NCI-H1436 (cell line): ENCODE data around the gene PTPN1.
"Not testable (repeated sequence)": the region's sequence is repeated elsewhere in the genome, so short reads cannot be mapped to it uniquely, and the experiment has no call there.

Experiments used
- DNase-seq: peaks from one replicate; lab custom pipeline; 2025; lab: John Stamatoyannopoulos, UW

PTPN1 gene

DNA sequence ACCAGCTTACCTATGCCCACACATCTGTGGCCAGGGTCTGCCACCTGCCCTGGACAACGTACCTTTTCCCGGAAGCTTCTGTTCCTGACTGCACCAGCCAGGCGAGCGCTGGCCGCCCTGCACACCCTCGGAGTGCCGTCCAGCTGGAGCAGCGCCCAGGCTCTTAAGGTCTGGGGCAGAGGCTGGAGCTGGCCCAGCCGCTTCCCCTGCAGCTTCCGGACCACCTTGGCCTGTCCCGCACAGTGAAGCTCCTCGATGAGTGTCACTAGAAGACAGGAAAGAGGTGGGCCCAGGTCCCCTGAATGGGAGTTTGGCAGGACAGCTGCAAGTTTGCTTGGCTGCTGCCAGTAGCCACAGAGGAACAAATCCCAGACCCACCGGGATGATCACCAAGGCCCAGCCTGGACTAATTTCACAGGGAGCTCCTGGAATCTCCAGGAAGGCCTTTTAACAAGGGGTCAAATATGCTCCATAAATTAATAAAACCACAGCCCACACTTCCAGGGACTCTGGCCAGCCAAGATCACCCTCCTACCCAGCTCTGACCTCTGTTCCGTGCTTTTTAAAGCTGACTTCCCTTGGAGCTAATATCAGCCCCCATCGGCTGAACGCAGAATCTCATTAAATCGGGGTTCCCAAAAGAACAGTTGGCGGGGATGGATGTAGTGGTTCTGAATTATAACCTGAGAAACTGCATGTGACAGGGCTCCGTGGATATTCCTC is 82.3 kb downstream of the PTPN1 start:
- no peak for DNase-seq

DNA sequence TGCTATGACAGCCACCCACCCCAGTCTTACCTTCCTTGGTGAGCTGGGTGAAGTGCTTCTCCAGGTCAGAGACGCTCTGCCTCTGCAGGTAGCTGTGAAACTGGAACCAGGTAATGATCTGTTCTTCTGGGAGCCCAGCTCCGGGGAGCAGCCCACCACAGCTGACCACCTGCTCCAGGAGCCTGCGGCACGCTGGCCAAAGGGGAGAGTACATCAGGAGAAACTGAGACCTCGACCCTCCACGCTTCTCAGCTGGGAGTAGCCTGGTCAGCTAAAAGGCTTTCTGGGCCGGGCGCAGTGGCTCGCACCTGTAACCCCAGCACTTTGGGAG is 82.8 kb downstream of the PTPN1 start:
- no peak for DNase-seq

DNA sequence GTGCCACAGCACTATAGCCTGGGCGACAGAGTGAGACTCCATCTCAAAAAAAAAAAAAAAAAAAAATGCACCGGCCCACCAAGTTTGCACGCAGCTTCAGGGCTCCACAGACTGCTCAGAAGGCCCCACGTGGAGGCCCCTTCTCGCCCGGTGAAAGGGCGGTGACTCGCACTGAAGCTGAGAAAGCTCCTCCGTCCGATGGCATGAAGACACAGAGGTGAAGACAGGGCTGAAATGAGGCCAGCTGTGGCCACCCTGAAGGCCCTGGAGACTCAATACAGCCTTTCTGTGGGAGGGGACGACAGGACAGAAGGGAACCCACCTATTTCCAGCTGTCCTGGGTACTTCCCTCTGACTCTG is 84.0 kb downstream of the PTPN1 start:
- DNase-seq, result no peak

DNA sequence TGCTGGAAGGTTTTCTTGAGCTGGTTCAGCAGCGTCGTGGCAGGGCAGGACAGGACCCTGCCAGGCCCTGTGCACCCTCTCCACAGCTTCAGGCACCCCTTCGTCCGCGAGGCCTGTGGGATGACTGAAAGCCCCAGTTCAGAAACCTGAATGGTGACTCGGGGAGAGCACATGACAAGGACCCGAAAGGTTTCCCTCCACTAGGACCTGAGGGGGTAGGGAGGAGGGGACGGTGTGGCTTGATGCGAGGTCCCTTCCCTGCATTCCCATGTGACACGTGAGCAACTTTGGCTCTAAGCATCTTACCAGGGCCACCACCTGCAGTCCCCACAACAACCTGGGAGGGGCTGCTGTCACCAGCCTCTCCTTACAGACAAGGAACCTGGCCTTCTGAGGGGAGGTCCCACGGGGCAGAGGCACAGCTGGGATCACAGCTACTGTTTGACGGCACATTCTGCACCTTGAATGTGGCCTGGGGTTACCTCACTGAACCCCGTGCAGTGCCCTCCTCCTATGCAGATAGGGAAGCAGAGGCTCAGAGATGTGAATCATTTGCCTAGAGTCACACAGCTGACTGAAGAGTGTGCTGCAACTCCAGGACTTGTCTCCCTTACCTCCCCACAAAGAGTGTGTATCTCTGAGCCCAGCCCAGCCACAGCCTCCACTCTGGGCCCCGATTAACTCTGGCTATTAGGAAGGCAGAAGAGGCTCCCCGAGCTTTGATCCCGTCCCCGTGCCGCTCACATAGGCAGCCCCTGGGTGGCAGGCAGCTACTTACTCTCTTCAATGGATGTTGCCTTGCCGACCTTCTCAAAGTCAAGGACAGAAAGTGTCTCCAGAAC is 84.6 kb downstream of the PTPN1 start:
- DNase-seq, result peak; percentile 30

DNA sequence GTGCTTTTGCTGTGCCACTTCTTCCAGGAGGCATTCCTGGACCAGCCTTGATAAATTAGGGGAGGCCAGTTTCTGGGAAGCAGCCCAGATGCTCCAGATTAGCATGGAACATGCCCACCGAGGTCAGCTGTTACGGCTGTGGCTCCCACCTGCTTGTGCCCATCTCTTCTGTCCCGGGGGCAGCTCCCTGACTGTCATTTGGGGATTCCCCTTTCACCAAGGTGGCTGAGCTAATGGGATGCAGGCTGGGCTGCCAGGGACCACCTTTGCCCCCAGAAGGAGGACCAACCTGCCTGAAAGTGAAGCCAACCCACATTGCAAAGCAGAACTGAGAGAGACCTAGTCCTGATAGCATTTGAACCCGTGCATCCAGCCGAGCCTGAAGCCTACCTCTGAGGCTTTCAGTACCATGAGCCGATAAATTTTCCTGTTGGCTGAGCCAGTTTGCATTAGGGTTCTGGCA is 85.3 kb downstream of the PTPN1 start:
- DNase-seq, result no peak

DNA sequence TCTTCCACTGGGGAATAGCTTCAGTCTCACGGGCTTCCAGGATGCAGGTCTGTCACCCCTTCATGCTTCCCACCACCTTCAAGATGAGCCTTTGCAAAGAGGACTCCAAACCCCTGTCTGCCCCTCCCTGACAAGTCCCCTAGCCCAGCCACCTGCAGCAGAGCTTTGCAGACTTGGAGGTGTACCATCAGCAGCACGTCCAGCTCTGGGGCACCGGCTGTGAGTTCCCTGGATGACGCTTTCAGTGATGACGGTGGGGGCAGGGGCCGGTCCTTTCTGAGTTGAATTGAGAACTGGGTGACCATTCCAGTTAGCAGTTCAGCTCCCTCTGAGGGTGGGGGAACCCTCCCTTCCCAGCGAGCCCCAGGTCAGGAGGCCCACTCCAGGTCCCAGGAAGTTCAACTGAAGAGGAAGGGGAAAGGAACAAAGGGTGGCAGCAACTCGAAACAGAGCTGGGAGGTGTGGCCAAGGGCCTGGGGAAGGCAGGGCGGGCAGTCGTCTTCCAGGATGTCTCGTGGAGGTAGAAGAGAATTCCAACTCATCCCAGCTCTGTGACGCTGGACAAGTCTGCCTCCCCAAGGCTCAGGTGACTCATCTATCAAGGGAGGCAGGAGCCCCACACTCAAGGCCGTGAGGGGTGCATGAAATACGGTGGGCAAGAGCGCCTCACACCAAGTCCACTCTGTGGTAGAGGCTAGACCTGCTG is 86.0 kb downstream of the PTPN1 start:
- no peak for DNase-seq

DNA sequence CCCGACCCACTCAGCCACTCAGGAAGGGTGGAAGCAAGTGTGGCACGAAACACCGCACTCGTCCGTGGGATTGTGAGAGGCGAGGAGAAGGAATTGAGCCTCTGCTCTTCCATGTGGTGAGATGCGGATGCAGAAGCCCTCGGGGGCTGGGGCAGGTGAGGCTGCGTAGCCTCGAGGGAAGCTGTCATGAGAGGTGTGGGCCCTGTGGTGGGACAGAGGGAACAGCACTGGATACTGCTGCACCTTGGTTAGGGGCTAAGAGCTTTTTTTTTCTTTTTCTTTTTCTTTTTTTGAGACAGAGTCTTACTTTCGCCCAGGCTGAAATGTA is 86.5 kb downstream of the PTPN1 start:
- DNase-seq, result no peak

DNA sequence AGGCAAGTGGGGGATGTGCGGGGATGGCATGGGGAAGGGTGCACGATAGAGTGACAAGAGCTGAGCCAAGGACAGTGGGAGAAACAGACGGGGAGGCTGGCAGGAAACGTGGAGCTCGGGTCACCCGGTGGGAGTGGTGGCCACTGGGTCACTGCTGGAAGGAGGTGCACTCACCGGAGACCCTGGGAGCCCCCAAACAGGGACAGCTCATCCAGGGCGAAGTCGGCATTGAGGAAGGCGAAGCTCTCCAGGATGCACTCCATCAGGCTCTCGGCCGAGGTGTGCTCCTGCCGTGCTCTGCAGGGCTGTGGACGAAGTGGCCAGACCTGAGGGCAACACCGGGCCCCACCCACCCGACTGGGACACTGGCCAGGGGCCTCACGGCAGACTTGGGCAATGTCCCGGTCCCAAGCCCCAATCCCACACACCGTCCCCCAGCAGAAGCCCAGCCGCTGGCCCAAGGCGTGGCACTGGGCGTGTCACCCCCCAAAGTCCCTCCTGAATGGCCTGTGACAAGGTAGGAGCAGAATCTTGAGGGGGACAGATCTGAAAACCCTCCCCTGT is 87.3 kb downstream of the PTPN1 start:
- no peak for DNase-seq

DNA sequence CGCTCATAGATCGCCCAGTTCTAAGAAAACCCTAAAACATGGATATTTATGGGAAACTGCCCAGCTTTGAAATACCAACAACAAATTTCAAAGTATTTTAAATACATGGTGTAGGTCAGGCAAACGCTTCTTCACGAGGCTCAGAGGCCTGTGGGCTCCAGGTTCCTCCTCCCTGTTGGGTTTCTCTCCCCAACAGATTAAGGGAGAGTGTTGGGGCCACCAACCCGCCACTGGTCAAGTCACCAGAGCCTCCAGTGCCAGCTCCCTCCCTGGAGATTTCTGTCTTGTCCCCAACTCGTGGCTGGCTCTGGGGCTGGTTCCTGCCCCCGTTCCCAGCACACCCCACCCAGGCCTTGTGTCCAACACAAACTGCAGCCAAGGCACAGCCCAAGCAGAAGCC is 87.9 kb downstream of the PTPN1 start:
- DNase-seq, result no peak

DNA sequence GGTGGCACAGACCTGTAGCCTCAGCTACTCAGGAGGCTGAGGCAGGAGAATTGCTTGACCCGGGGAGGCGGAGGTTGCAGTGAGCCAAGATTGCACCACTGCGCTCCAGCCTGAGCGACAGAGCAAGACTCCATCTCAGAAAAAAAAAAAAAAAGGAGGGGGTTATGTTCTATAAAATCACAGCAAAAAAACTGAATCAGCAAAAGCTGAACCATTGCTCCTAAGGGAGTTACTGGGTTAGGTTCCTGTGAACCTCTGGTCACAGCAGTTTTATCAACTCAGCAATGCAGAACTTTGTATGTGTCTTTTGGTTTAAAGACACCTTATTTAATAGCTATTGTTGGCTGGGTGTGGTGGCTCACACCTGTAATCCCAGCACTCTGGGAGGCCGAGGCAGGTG is 88.6 kb downstream of the PTPN1 start:
- not testable (repeated sequence) for DNase-seq

DNA sequence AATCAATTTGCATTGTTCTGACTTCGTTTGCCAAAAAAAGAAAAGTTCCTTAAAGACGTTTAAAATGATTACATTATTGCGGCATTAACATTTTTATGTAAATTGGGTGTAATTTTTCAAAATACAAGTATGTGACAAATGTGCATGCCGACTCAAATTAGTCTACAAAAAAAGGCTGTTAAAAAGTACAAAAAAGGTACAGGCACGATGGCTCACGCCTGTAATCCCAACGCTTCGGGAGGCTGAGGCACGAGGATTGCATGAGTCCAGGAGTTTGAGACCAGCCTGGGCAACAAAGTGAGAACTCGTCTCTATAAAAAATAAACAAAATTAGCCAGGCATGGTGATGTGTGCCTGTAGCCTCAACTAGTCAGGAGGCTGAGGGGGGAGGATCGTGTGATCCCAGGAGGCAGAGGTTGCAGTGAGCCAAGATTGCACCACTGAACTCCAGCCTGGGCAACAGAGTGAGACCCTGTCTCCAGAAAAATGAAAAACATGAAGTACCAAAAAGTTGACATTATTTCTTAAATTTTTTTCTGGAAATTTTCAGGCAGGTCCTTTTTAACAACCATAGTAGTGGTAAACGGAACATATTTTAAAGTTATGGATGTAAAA is 90.2 kb downstream of the PTPN1 start:
- DNase-seq, result no peak

DNA sequence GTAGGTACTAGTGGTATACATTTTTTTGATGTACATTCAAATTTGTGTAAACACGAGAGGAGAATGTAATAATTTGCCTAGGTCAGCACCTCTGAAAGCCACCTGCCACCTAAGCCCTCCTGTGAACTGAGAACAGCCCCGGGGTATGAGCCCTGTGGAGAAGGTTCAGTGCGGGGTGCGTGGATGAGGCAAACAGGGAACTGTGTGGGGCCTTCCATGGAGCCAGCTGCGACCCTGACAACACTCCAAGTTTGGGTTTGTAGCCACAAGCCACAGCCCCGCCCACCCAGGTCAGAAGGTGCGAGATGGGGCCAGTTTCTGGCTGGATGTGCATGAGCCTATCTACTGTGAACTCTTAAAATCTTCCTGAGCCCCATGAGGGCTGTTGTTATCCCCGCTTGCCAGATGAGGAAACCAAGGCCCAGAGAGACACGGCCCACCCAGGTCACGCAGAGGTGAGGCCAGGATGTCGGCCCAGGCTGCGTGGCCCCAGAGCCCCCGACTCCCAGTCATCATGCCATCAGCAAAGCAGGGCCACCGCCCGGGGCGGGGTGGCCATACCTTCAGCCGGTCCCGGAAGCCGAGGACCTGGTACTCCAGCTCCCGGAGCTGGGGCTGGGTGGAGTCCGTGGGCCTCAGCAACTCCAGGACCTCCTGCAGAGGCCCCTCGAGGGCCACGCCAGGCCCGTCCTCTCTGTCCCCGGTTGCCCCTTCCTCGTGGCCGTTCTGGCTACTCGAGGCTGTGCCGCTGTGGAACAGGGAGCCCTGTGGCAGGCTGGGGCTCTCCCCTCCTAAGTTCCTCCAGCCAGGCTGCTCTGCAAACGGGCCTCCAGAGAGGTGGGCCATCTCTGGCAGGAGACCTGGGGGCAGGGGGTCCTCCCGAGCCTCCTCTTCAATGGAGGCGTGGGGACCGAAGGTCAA is 91.6 kb downstream of the PTPN1 start:
- no peak for DNase-seq

DNA sequence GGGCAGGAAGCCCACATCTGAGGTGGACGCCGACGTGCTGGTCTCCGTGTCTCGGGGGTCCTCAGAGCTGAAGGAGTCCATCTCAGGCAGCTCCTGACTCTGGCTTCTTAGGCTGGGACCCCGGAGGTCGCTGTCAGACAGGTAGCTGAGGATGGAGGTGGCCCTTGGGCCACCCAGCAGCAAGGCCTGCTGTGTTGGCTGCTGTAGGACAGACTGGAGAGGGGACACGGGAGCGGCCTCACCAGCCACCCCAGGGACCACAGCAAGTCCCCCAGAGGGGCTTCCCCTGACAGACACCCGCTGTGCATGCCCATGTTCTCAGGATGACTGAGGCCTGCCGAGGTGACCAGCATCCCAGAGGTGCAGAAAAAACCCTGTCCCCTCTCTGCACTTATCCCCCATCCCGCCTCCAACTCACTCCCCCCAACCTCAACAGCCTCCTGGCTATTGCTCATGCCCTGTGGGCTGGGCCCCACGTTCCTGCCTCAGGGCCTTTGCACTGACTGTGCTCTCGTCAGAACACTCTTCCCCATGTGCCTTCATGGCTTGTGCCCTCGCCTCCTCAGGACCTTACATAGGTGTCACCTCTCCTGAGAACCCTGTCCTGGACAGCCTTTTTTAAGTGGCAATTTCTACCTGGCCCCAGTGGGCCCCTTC is 92.4 kb downstream of the PTPN1 start:
- DNase-seq, result no peak

DNA sequence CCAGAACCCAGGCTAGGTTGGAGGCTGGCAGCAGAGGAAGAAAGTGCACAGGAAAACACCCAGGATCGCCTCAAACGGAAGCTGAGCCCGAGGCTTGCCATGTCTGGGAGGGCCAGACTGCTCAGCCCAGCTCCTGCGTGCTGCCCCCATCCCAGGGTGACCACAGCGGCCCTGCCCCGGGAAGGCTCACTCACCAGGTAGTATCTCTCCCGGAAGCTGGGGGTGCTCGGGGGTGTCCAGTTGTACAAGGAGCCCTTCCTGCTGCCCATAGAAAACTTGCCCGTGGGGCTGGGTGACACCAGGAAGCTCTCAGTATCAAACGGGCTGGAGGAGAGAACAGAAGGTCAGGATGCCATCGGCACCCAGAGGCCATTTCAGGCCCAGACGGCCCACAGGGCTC is 94.3 kb downstream of the PTPN1 start:
- no peak for DNase-seq

DNA sequence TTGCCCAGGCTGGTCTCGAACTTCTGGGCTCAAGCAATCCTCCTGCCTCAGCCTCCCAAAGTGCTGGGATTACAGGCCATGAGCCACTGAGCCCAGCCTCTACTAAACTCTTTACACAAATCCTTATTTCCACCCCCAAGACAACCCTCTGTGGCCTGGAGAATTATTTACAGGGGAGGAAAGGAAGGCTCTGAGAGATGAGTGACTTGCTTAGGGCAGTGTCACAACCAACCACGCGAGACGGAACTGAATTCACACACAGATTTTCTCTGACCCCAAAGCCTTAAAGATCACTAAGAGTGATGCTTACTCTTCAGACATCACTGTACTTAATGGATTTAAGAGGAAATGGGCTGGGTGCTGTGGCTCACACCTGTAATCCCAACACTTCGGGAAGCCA is 95.0 kb downstream of the PTPN1 start:
- DNase-seq, result no peak

DNA sequence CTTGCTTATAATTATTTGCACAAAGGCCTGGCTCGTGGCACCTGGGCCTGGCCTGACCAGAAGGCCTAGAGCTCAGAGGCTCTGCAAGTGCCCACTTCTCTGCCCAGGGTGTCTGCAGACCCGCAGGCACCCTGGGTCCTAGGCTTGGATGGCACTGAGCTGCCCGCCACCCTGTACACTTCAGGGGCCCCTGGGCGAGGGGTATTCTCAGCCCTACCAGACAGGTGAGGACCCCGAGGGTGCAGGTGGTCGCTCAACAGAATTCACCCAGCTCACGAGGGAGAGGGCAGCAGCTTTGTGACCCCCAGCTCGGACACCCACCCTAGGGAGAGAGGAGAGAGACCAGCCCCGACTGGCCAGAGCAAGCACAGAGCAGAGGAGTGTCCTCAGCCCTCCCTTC is 97.3 kb downstream of the PTPN1 start:
- no peak for DNase-seq

DNA sequence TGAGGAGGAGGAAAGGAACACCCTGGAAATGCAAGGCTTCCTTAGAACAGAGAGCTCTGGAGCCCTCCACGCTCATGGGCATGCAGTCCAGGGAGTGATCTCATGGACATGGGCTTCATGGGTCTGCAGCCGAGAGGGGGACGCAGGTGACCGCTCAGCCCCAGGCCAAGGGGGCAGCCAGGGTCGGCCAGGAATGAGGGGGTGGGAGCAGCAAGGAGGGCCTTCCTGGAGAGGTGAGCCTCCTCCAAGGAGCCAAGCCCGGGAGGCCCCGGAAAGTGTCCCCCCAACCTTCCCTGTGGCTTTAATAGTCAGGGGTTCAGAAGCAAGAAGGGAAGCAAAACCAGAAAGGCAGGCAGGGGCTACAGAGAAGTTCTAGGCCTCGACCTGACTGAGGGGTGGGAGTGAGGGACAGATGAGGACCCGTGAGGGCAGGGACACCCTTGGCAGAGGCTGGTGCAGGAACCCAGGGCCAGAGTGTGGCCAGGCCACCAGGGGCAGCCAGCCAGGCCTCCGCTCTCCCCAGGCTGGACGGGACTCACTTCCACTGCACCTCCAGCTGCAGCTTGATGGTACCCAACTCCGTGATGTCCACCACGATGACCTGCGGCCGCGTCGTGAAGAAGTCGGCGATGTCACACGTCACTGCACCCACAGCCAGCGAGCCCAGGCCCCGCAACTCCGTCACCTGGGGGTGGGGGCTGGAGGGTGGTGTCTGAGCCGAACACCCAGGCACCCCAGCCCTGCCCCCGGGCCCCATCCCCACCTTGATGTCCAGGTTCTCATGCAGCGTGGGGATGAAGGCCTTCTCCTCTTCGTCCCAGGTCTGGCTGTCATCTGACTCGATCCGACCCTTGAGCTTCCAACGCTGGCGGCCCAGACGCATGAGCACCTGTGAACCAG is 97.9 kb downstream of the PTPN1 start:
- DNase-seq, result no peak

DNA sequence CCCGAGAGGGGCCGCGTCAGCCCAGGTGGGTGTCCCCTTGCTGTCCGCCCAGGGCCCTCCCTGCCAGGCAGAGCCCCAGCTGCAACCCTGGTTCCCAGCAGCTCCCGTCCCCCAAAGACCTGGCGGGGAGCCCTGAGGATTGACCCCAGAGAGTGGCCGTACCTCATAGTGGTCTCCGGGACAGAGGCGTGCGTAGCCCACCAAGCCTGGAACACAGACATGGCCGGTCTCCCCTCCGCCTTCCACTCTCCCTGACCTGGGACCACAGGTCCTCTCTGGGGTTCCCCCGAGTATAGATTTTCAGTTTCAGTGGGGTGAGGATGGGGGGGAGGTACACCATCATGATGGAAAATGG is 98.5 kb downstream of the PTPN1 start:
- DNase-seq, result no peak

DNA sequence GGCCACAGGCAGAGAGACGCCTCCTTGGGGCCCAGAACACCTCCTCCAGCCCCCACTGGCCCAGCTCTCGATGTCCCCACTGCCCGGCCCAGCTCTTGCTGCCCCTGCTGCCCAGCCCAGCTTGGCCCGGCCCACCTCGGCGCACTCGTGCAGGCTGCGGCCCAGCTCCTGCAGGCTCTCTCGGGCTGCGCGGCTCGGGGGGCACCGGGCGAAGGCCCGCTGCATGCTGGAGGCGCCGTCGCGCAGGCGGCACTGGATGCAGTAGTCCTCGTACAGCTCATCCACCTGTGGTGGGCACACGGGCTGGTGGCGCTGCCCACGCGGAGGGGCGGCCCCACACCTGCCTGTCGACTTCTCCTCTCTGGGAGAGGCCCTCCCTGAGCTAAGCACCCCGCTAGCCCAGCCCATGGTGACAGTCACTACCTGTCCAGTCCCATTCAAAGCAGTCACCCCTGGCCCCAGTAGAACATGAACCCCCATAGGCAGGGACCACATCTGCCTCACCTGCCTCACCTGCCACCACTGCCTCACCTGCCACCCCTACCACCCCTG is 99.3 kb downstream of the PTPN1 start:
- DNase-seq, result no peak
